Panc1 (cell line): ENCODE data around the gene TXNIP.

Experiments
- CTCF ChIP-seq: fragments of 450-650 bp; IDR thresholded peaks from 2 replicates; pipeline ENCODE4 v1.5.1; 2017; ENCODE audit warnings: mild to moderate bottlenecking
- POLR2AphosphoS5 ChIP-seq: IDR thresholded peaks from 2 replicates; pipeline ENCODE4 v1.6.1; 2012; ENCODE audit warnings: mild to moderate bottlenecking, low read depth, low read length, moderate library complexity

DNA sequence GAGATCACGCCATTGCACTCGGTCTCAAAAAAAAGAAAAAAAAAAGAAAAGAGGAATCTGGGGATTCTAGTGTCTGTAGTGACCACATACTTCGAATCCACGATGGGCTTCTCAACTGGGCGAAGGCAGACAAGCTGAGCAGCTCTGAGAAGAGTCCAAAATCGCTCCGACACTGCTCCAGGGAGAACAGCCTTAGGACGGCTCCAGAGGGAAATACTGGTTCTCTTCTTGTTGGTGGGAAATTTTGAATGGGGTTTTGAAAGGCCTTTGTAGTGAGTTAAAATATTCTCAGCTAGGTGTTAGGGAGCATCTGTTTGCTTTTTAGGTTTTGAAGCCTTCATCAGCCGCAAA is 43.4 kb upstream of the TXNIP start:
- TF ChIP-seq CTCF: no peak
- no peak for TF ChIP-seq POLR2AphosphoS5
